Prostate gland (tissue), 2 donors: Measurements from ENCODE around the gene BABAM2.

Experiments used
- POLR2A ChIP-seq: fragments of 450-650 bp; IDR thresholded peaks from one replicate; pipeline ENCODE4 v1.6.1; 2016; ENCODE audit warnings: antibody characterized with exemption, mild to moderate bottlenecking
- TF ChIP-seq, protein P1 (sequence below), 4 experiments: fragments of 200-600 bp in 2 of 4; fragments of 450-650 bp in 2 of 4; sonication (generic) in 2 of 4; IDR thresholded peaks; 1 replicate in 3 of 4; 2 replicates in 1 of 4; pipeline ENCODE4 v1.5.1; 2016 to 2019; ENCODE audit warnings: antibody characterized with exemption in 4 of 4, mild to moderate bottlenecking in 2 of 4, moderate library complexity in 2 of 4

DNA sequence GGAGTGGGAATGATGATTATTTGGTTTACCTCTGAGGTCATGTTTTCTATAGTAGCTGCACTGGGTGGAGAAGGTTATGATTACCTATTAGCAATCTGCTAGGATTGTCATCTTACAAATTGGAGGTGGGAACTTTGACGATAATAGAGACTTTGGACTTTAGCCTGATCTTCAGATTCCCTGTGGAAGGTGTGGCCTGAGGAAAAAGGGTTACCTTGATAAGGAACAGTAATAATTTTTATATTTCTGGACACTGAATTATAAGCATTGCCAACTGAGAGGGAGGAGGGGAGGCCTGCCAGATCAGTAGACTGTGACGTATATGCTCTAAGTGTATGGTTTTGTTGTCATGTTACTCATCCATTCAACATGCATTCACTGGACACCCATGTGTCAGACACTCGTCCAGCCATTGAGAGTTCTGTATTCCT lies 318.7 kb downstream of the BABAM2 start:
- TF ChIP-seq POLR2A = no peak
- TF ChIP-seq, protein P1, sequence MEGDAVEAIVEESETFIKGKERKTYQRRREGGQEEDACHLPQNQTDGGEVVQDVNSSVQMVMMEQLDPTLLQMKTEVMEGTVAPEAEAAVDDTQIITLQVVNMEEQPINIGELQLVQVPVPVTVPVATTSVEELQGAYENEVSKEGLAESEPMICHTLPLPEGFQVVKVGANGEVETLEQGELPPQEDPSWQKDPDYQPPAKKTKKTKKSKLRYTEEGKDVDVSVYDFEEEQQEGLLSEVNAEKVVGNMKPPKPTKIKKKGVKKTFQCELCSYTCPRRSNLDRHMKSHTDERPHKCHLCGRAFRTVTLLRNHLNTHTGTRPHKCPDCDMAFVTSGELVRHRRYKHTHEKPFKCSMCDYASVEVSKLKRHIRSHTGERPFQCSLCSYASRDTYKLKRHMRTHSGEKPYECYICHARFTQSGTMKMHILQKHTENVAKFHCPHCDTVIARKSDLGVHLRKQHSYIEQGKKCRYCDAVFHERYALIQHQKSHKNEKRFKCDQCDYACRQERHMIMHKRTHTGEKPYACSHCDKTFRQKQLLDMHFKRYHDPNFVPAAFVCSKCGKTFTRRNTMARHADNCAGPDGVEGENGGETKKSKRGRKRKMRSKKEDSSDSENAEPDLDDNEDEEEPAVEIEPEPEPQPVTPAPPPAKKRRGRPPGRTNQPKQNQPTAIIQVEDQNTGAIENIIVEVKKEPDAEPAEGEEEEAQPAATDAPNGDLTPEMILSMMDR (IDR thresholded peaks at IDR 0.05) = no peak
